HG02759 (cell line): ENCODE results near the gene PBX3.

Experiments used
- ATAC-seq: cut with Tn5 transposase; IDR thresholded peaks from one replicate; pipeline ENCODE4 v1.9.1; 2021; ENCODE audit warnings: mild to moderate bottlenecking, moderate library complexity; ENCODE audit not compliant: unreplicated experiment

The PBX3 gene

GRCh38 chr9:125968714-125969374 is 221.7 kb downstream of the PBX3 start:
- no peak for ATAC-seq

- ATAC-seq: no peak
Measured at GRCh38 chr9:125969462-125969861, 222.3 kb downstream of the PBX3 start.

DNA sequence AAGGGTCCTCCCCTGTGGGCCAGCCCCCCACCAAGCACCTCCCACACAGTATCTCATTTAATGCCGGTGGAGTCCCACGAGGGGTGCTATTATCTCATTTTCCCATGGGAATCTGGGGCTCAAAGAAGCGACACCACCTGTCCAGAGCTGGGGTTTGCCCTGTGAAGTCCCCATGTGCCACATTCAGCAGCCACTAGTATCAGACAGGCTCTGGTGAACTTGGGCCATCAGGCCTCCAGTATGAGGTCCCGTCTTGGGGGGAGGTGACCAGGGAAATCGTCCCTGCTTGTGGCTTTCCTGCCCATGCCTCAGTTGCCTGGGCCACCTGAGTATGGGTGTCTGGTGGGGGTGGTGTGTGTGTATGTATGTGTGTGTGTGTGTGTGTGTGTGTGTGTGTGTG is 222.7 kb downstream of the PBX3 start:
- no peak for ATAC-seq

- ATAC-seq: no peak
Measured at GRCh38 chr9:125970340-125970739, 223.2 kb downstream of the PBX3 start.

DNA sequence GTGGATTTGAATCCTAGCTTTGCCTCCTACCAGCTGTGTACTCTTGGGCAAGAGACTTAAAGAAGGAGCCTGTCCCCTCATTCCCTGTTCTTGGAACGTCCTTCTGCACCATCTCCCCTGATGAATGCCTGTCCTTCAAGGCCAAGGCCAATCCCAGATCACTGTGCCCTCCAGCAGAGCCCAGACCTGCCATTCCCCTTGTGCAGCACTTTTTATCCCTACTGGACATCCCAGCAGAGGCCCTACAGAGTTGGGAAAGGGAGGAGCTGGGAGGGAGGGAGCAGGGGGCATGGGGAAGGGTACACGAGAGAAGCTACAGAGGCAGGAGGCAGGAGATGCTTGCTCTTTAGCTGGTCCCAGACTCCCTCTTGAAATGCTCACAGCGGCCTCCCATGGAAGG is 223.9 kb downstream of the PBX3 start:
- no peak for ATAC-seq

DNA sequence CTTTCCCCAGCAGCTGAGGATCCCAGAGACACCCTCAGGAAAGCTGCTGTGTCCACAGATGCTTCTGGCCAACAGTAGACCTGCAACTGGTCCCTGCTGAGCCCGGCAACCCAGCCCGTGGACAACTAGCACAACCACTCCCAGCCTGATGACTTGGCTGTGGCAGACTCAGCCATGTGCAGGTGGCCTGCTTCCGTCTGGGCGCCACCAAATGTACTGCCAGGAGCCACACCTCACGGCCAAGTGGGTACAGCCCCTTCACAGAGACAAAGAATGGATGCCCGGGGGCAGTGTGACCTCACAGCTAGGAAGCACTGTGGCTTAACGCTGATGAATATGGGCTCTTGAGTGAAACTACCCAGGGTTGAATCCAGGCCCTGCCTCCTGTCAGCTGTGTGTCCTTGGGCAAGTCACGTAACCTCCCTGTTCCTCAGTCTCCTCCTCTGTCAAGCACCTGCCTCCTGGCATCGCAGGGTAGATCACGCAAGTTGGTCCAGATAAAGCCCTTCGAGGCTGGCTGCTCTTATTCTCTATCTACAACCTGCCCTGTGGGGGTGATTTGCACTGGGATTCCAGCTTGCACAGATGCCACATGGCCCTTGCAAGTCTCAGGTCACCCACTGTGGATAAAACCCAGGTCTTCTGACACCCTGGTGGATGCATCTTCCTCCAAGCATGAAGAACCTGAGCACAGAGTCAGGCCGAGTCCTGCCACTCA is 225.0 kb downstream of the PBX3 start:
- no peak for ATAC-seq

DNA sequence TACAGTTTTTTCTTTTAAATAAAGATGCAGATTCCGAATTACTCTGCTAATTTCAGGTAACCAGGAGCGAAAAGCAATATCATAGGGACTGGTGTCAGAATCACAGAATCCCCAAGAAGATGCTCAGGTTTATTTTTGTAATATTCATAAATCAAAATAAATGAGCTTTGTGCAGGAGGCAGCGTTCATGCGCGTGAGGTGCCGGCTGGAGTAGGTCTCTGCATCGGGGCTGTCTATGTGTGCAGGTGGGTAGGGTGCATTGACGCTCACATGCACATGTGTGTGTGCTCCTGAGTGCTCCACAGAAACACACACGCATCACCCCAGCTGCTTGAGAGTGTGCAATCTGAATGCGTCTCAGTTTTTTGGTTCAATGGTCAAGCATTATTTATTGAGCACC is 226.4 kb downstream of the PBX3 start:
- no peak for ATAC-seq

GRCh38 chr9:125974705-125975104 is 227.5 kb downstream of the PBX3 start:
- ATAC-seq: no peak

- ATAC-seq: no peak
Measured at GRCh38 chr9:125977223-125977622, 230.1 kb downstream of the PBX3 start.

- no peak for ATAC-seq
Measured at GRCh38 chr9:125979383-125979782, 232.2 kb downstream of the PBX3 start.

DNA sequence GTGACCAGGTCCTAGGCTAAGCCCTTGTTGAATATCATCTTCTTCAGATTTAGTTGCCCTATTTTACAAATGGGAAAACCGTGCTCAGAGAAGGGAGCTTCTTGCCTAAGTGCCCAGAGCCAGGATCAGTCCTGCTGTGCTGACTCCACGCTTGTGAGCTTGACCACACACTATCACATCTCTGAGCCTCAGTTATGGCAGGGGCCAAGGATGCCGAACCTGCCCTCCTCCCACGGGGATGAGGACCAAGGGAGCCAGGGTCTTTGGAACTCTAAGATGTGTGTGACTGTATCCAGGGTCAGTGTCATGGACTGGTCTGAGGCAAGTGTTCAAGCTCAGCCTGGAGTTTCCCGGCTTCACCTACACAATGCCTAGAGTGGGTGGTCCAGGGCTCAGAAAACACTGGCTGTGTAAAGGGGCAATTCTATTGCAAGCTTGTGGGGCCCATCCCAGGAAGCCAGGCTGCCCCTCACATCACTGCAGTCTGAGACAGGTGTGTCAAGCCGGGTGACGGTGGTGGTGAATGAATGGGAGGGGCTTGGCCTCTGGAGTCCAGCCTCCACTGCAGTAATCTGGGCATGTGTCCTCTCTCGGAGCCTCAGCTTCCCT is 235.7 kb downstream of the PBX3 start:
- no peak for ATAC-seq

- no peak for ATAC-seq
Measured at GRCh38 chr9:125983681-125984080, 236.5 kb downstream of the PBX3 start.

GRCh38 chr9:125984461-125984860 is 237.3 kb downstream of the PBX3 start:
- ATAC-seq: no peak

DNA sequence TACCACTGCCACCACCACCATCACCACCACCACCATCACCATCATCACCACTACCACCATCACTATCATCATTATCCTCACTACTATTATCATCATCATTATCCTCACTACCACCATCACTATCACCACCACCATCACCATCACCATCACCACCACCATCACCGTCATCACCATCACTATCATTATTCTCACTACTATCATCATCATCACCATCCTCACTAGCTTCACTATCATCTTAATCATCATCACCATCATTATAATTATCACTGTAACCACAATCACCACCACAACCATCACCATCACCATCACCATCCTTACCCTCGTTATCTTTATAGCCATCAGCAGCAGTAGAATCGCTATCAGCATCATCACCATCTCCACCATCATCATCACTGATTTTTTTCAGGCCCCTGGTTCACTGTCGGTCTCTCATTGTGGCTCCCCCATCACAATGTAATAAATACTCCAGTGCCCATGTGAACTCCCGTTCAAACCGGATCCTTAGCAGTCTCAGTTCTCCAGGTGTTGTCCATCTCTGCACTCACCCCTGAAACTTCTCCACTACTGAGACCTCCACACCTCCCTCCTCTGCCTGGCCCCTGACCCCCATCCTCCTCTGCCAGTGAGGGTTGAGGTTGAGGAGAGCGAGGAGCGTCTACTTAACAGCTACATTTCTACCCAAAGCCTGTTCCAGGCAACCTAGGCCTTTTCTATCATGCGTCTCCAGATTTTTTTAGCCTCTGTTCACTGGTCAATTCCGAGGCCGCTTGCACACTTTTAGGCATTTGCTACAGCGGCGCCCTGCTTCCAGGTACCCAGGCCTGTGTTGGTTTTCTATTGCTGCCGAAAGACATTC is 238.2 kb downstream of the PBX3 start:
- no peak for ATAC-seq

DNA sequence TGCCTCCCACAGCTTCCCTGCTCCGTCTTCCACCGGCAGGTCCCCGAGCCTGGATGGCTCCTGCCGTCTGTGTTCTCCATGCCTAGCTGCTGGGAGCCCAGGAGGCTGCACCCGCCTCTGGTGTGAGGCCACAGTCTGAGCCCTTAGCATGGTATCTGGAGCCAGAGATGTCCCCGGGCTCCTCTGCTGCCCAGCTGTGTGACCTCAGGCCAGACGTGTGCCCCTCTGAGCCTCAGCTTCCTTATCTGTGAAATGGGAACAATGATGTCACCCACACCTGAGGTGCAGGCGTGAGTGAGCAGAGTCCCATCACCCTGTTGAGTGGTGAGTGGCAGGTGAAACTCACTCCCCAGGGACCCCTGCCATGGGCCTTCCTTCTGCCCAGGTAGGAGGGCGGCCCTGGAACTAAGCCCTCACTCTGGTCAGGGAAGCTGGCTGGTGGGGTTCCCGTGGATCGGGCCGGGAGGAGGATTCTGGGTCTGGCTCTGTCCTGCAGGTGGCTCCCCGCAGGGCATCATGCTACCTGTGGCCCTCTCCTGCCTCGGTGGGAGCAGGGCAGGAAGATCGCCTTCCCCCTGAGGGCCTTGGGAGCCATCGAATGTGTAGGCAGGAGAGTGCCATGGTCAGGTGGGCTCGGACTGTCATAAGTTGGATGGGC is 239.0 kb downstream of the PBX3 start:
- no peak for ATAC-seq

- no peak for ATAC-seq
Measured at GRCh38 chr9:125986966-125987365, 239.8 kb downstream of the PBX3 start.

GRCh38 chr9:125987420-125987819 is 240.2 kb downstream of the PBX3 start:
- ATAC-seq: no peak

GRCh38 chr9:125988479-125989050 is 241.4 kb downstream of the PBX3 start:
- ATAC-seq: no peak

DNA sequence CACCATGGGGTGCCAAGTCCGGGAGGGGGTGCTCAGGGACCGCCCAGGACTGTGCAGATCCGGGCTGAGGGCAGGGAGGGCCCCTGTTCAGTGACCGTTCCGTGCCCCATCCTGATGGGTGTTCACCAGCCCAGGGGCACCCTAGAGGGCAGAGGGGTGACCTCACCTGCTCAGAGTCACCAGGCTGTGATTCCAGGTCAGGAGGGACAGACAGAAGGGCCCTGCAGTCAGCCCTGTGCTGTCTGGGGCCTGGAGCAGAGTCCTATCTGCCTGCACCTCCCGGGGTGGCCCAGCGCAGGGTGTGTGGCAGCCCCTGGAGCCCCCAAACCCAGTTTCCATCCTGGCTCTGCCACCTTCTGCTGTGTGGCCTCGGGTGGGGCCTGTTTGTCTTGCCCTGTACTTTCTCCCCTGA is 241.9 kb downstream of the PBX3 start:
- no peak for ATAC-seq

DNA sequence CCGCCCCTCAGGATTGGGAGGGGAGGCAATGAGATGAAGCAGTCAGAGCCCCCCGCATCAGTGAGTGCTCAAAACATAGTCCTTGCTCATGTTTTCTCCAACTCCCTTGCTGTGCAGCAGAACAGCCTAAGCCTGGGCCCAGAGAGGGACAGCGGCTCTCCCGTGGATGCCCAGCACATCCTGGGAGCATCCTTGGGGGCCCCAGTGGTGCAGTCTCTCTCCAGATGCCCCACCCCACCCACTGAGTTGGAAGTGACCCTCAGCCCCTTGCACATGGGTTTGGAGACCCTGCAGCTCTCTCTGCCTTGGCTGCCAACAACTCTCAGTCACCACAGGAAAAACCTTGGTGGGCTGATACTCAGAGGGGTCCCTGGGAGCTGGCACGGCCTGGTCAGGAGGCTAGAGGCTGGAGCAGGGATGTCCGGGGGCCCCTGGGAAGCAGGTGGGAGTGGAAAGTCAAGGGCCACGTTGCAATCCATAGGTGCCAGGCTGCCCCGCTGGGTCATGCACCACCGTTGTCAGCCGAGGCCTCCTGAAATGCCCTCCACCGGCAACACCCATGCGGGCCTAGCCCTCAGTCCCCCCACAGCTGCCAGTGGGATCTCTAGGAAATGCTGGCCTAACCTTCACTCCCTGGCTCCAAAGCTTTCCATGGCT is 242.5 kb downstream of the PBX3 start:
- ATAC-seq: no peak
